Right lobe of liver (tissue), 6 donors: ENCODE measurements around the gene SMARCD1. TPM values are rescaled to one million over a fixed set of nuclear protein-coding genes. Genes with fewer than 3 reads are reported as not detected.
A peak's percentile ranks its signal among the peaks of the same experiment; 100 is the strongest.

ENCODE experiments used
- ATAC-seq, 4 donors: fragments of 200-7000 bp; cut with Tn5 transposase; one replicate each; pipeline ENCODE4 v1.9.1; 2020; ENCODE audit warnings: mild to moderate bottlenecking in 4 of 4, moderate library complexity in 4 of 4
- DNase-seq, 3 donors: peaks; one replicate each; pipeline ENCODE4 v3.0.0-alpha.2; 2020
- H3K27ac ChIP-seq, 3 donors: fragments of 200-600 bp; one replicate each; pipeline ENCODE4 v1.8.0; 2022
- H3K27me3 ChIP-seq, 2 donors: fragments of 200-600 bp; one replicate each; pipeline ENCODE4 v1.8.0; 2022
- H3K36me3 ChIP-seq, 4 donors: fragments of 200-600 bp; sonication (generic) in 1 of 4; one replicate each; pipeline versions ENCODE4 v1.5.1 to v1.8.0; 2017 to 2022; ENCODE audit warnings: control low read depth in 1 of 4
- H3K4me1 ChIP-seq, 4 donors: fragments of 200-600 bp; sonication (generic) in 1 of 4; one replicate each; pipeline versions ENCODE4 v1.5.1 to v1.8.0; 2017 to 2022; ENCODE audit warnings: control low read depth in 1 of 4
- H3K4me3 ChIP-seq, 3 donors: fragments of 200-600 bp; one replicate each; pipeline ENCODE4 v1.8.0; 2022
- H3K9me3 ChIP-seq, 4 donors: fragments of 200-600 bp; sonication (generic) in 1 of 4; one replicate each; pipeline versions ENCODE4 v1.5.1 to v1.8.0; 2017 to 2022; ENCODE audit warnings: control low read depth in 1 of 4
- CTCF ChIP-seq, 4 donors: fragments of 200-600 bp in 3 of 4; fragments of 450-650 bp in 1 of 4; IDR thresholded peaks; one replicate each; pipeline versions ENCODE4 v1.5.1 to v1.8.0; 2016 to 2022; ENCODE audit warnings: antibody characterized with exemption in 4 of 4, mild to moderate bottlenecking in 2 of 4
- POLR2A ChIP-seq: fragments of 450-650 bp; IDR thresholded peaks from one replicate; pipeline ENCODE4 v1.6.1; 2017; ENCODE audit warnings: antibody characterized with exemption, mild to moderate bottlenecking
- WGBS: methylation state at CpG from one replicate; pipeline ENCODE4 v1.1.6; 2018; ENCODE audit warnings: low coverage, low lambda C conversion rate; ENCODE audit not compliant: insufficient coverage; ENCODE audit errors: missing lambda C conversion rate; 5-methylcytosine and 5-hydroxymethylcytosine counted together
- intact Hi-C, 2 donors: fragments of 100-400 bp; cut with DNase I; formaldehyde crosslinking; loops; one replicate each; pipeline versions ENCODE4 v1.11.2 to v1.14.1; 2022
- total RNA-seq, 6 experiments: library from RNA; depleted of rRNA in 2 of 6; stranded (reverse); fragments of >200 nt in 2 of 6; fragmentation: NEBNext Ultra II Directional in 3 of 6; extraction: Animal tissue kit (Norgen Biotek cat#: 25700) in 3 of 6; gene quantifications; one replicate each; pipeline versions ENCODE4 v1.1.0 to v1.2.4, GENCODE V29; 2016 to 2023
- donor health status: DM: no; HTN: yes; CAD: no.
- donor health status: DM: no; HTN: no; CAD: no.
- donor health status: DM: no; HTN: no; CAD: no.
- donor health status: DM: no; HTN: yes; CAD: no.
- donor health status: DM: no; HTN: yes; CAD: no.

The SMARCD1 gene
- total RNA-seq, 6 experiments from 2014 or later: 13.3 to 35.0 (median 16.4) TPM

- TF ChIP-seq CTCF (IDR thresholded peaks at IDR 0.05): no peak
- no peak for TF ChIP-seq POLR2A
- H3K4me1 ChIP-seq: peaks cover 0 to 7% (median 0%) of the 10 kb centered on the region in 4 donors
- ATAC-seq (no peak), DNase-seq (peak in 1 of 3 donors; percentile 27)
- intact Hi-C loops: loop anchor here (5.0 to 10.0 kb wide), 3 partner anchors 100 to 105 kb away; partner anchors contain the start of gene AQP6 (in 1 of the 2)
- no peaks in the 10 kb centered on the region for H3K27me3 ChIP-seq
- no peaks in the 10 kb centered on the region for H3K9me3 ChIP-seq
- no peak overlapping the region for H3K27ac ChIP-seq
- WGBS: 46% methylated on average over 4 of the region's 10 CpGs
- no peak overlapping the region for H3K4me3 ChIP-seq
- no peaks in the 10 kb centered on the region for H3K36me3 ChIP-seq
Observed at GRCh38 chr12:50072198-50072907, 12.8 kb upstream of the SMARCD1 start.

- ATAC-seq (no peak), DNase-seq (peak in 1 of 3 donors; percentile 51)
- Histone ChIP-seq H3K27ac (no peak overlapping the region), H3K4me3 (no peak overlapping the region), H3K4me1 (peaks cover 0 to 7% (median 0%) of the 10 kb centered on the region in 4 donors), H3K9me3 (no peaks in the 10 kb centered on the region), H3K27me3 (no peaks in the 10 kb centered on the region), H3K36me3 (no peaks in the 10 kb centered on the region)
- no CpG with 5 or more reads among the region's 7 CpGs for WGBS
- no peak for TF ChIP-seq CTCF (IDR thresholded peaks at IDR 0.05)
- no peak for TF ChIP-seq POLR2A
- intact Hi-C loops: loop anchor here (5.0 to 10.0 kb wide), 3 partner anchors 101 to 106 kb away; partner anchors contain the start of gene AQP6 (in 1 of the 2)
Observed at GRCh38 chr12:50073206-50073605, 11.9 kb upstream of the SMARCD1 start.

GRCh38 chr12:50073712-50074111 lies 11.4 kb upstream of the SMARCD1 start:
- Histone ChIP-seq H3K9me3 (no peaks in the 10 kb centered on the region), H3K27me3 (no peaks in the 10 kb centered on the region), H3K4me3 (no peak overlapping the region), H3K27ac (no peak overlapping the region), H3K4me1 (peaks cover 0 to 7% (median 0%) of the 10 kb centered on the region in 4 donors), H3K36me3 (no peaks in the 10 kb centered on the region)
- 20% methylated on average over 1 of the region's 10 CpGs for WGBS
- TF ChIP-seq POLR2A: no peak
- no peak for TF ChIP-seq CTCF (IDR thresholded peaks at IDR 0.05)
- peak in 1 of 3 donors; percentile 44 for DNase-seq
- no peak for ATAC-seq
- intact Hi-C loops: loop anchor here (5.0 to 10.0 kb wide), 3 partner anchors 101 to 106 kb away; partner anchors contain the start of gene AQP6 (in 1 of the 2)

- intact Hi-C loops: loop anchor here (5.0 to 10.0 kb wide), 4 partner anchors 97 to 108 kb away; partner anchors contain the start of gene AQP6 (in 1 of the 2)
- DNase-seq (peak; percentile 88 to 90 (median 88)), ATAC-seq (peak; percentile 94 to 96 (median 94))
- Histone ChIP-seq H3K36me3 (no peaks in the 10 kb centered on the region), H3K9me3 (no peaks in the 10 kb centered on the region), H3K27ac (no peak overlapping the region), H3K4me1 (peaks cover 0 to 7% (median 0%) of the 10 kb centered on the region in 4 donors), H3K4me3 (peak overlapping the region in 1 of 3 donors; percentile 14), H3K27me3 (no peaks in the 10 kb centered on the region)
- 9% methylated on average over 4 of the region's 9 CpGs for WGBS
- peak; percentile 94 to 98 (median 96) for TF ChIP-seq CTCF (IDR thresholded peaks at IDR 0.05)
- TF ChIP-seq POLR2A: no peak
Observed at GRCh38 chr12:50074936-50075807, 10.0 kb upstream of the SMARCD1 start.
